Upper lobe of left lung (tissue), 4 donors: ENCODE measurements around the gene CCDC158.

Experiments used
- CTCF ChIP-seq, 6 experiments: fragments of 450-650 bp in 4 of 6; fragments of 200-600 bp in 2 of 6; sonication (generic) in 2 of 6; IDR thresholded peaks; one replicate each; pipeline ENCODE4 v1.5.1; 2016 to 2019; ENCODE audit warnings: antibody characterized with exemption in 6 of 6
- EP300 ChIP-seq, 4 donors: sonication (generic); formaldehyde crosslinking; IDR thresholded peaks; one replicate each; pipeline ENCODE4 v1.5.1; 2017; ENCODE audit warnings: antibody characterized with exemption in 4 of 4, control low read depth in 2 of 4
- POLR2A ChIP-seq, 4 donors: fragments of 450-650 bp; IDR thresholded peaks; one replicate each; pipeline ENCODE4 v1.5.1; 2016 to 2017; ENCODE audit warnings: antibody characterized with exemption in 4 of 4, mild to moderate bottlenecking in 2 of 4

- no peak for TF ChIP-seq POLR2A (IDR thresholded peaks at IDR 0.05)
- TF ChIP-seq EP300 (IDR thresholded peaks at IDR 0.05): no peak
- no peak for TF ChIP-seq CTCF (IDR thresholded peaks at IDR 0.05)
These were observed 86.1 kb downstream of the CCDC158 start for GRCh38 chr4:76334885-76335284.
